ENCODE data around the gene FGFR2.

Gene FGFR2

DNA sequence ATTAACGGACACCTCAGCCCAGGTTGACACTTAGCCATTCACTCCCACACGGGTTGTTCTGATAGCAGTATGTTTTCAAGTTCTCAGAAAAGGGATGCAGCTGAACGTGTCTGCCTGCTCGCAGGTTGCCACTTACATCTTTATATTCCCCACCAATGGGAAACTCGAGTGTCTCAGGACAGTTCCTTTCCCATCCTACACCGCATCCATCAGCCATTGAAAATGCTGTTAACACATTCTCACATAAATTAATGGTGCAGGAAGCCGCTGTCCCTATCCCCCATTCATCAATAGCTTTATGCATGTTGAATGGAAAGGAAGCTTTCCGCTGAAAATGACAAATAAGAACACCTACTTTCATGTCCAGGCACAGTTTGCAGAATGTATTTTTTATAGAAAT is 1.7 kb upstream of the FGFR2 start:
- no peak for ATAC-seq
- H3K4me3 Mint-ChIP-seq: no peak overlapping the region
- peaks cover 2% of the 10 kb centered on the region for H3K4me1 Mint-ChIP-seq
- no peak overlapping the region for H3K27ac Mint-ChIP-seq
- peaks cover 57% of the 10 kb centered on the region for H3K27me3 Mint-ChIP-seq
- no peak for DNase-seq
- H3K36me3 Mint-ChIP-seq (ENCODE audit: low read depth): peaks cover 2% of the 10 kb centered on the region
- no peaks in the 10 kb centered on the region for H3K9me3 Mint-ChIP-seq

DNA sequence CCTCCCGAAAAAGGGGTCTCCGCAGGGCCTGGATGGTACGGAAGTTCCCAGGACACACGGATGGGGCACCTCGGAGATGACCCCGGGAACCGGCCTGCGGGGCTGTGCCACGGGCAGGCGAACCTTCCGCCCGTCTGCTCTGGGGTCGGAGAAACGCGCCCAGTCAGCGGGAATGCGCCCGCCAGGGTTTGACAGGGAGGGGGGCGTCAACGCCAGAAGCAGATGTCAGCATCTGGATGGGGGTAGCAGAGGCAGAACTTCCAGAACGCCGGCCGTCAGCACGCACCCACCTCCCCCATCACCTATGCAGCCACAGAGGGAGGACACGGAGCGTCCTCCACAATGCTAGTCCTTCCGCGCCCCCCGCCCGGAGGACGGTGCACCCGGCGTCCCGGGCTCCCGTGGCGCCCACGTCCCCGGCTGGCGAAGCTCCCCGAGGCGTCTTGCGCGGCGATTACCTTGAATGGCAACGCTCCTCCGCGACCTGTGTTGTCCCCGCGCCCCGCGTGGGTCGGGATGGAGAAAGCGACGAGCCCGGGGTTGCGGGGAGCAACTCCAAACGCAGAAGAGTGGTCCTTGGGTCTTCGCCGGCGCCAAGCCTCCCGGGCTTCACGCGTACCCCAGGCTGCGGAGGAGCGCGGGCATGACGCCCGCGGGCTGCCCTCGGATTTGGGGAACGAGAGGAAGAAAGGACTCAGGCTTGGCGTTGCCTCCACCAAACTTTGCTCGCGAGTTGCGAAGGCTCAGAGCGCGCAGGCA is 561 bp downstream of the FGFR2 start:
- DNase-seq (no peak), ATAC-seq (no peak)
- Mint-ChIP-seq H3K4me3 (no peak overlapping the region), H3K36me3 (ENCODE audit: low read depth) (peaks cover 2% of the 10 kb centered on the region), H3K4me1 (peaks cover 2% of the 10 kb centered on the region), H3K9me3 (no peaks in the 10 kb centered on the region), H3K27ac (no peak overlapping the region), H3K27me3 (peaks cover 69% of the 10 kb centered on the region)

DNA sequence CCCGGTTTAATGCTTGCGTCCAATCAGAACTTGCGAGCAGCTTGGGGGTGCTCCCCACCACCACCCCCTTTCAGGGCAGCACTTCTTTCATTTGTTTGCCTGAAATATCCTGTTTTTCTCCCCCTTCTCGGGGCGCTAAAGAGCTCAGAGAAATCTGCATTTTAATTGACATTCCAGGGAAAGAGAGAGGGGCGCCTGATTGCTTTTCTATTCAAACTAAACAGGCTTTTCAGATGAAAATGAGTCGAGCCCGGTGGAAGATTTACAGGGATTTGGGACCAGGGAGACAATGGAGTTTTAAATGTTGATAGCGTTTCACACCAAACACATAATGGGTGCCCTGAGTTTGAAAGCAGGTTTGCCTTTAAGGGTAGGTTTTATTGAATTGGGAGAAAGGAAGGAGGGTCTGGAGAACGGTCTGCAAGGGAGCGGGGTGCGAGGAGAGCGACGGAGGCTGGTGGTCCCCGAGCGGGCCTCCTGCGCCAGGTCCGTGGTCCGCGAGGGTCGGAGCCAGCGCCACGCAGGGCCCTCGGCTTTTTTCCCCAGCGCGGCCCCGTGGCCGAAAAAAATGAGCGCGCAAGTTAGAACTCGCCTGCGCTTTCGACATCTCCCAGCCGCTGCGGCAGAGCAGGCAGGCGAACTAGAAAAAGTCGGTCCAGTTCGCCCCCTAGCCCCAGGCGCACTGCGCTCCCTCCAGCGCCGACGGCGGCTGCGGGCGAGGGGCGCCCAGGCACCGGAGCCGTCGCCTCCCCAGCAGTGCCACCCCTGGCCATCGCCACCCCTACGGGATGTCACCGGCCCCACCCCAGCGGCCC is 1.3 kb downstream of the FGFR2 start:
- no peaks in the 10 kb centered on the region for H3K9me3 Mint-ChIP-seq
- ATAC-seq (no peak), DNase-seq (no peak)
- H3K4me1 Mint-ChIP-seq: peaks cover 2% of the 10 kb centered on the region
- H3K27me3 Mint-ChIP-seq: peaks cover 66% of the 10 kb centered on the region
- no peak overlapping the region for H3K4me3 Mint-ChIP-seq
- peaks cover 2% of the 10 kb centered on the region for H3K36me3 Mint-ChIP-seq (ENCODE audit: low read depth)
- no peak overlapping the region for H3K27ac Mint-ChIP-seq

DNA sequence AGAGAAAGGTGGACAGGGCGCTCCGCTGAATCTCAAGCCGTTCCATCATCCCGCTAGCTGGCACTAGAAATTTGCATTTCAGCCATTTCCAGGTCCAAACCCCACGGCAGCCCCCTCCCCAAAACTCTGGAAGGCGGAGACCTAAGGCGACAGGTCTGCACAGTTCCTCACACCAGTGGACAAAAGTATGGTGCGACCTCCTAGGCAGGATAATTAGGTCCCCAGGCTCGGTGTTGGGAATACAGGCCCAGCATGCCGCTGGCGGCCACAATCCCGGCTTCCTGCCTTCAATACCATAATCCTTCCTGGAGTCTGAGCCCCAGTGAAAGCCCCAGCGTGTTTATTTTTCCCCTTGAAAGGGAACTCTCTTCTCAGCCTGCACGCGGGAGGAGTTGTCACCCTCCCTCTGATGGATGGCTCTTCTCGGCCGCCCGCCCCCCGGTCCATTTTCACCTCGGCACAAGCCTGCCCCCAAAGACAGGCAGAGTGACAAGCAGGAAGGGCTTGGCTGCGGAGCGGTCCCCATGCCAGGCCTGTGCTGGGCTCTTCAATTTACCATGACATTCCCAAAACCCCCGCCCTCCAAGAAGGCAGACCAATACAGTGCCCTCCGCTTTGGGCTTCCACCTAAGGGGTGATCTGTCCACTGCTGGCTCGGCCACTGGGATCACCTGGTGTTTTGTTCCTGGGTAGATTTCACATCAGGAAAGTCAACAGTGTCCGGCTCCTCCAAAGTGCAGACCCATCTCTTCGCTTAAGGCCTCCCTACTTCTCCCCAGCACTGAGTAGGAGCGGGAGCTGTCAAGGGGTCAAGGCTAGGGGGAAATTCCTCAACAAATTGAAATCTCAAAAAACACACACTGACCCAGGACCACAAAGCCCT is 2.2 kb downstream of the FGFR2 start:
- DNase-seq (no peak), ATAC-seq (no peak)
- H3K4me3 Mint-ChIP-seq: no peak overlapping the region
- H3K4me1 Mint-ChIP-seq: peaks cover 2% of the 10 kb centered on the region
- H3K9me3 Mint-ChIP-seq: no peaks in the 10 kb centered on the region
- peaks cover 2% of the 10 kb centered on the region for H3K36me3 Mint-ChIP-seq (ENCODE audit: low read depth)
- H3K27ac Mint-ChIP-seq: no peak overlapping the region
- peaks cover 59% of the 10 kb centered on the region for H3K27me3 Mint-ChIP-seq

DNA sequence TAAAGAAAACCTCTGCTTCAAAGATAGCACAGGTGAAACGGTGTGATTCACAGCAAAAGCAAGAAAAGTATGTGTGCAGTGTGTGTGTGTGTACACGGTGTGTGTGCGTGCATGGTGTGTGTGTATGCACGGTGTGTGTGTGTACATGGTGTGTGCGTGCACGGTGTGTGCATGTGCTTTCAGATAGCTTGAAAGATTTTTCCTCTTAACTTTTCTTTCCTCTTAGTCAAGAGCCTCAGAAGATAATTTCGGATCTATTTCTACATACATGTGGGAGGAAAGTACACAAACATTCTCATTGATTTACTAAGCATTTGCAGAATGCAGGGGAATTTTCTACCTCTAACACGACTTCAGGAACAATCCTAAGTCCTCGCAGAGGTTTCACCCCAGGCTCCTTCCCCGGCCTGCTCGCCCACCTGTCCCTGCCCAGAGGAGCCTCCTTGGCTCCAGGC is 2.9 kb downstream of the FGFR2 start:
- H3K36me3 Mint-ChIP-seq (ENCODE audit: low read depth): peaks cover 2% of the 10 kb centered on the region
- ATAC-seq (no peak), DNase-seq (no peak)
- H3K4me3 Mint-ChIP-seq: no peak overlapping the region
- no peak overlapping the region for H3K27ac Mint-ChIP-seq
- H3K9me3 Mint-ChIP-seq: no peaks in the 10 kb centered on the region
- H3K27me3 Mint-ChIP-seq: peaks cover 53% of the 10 kb centered on the region
- H3K4me1 Mint-ChIP-seq: peaks cover 2% of the 10 kb centered on the region

DNA sequence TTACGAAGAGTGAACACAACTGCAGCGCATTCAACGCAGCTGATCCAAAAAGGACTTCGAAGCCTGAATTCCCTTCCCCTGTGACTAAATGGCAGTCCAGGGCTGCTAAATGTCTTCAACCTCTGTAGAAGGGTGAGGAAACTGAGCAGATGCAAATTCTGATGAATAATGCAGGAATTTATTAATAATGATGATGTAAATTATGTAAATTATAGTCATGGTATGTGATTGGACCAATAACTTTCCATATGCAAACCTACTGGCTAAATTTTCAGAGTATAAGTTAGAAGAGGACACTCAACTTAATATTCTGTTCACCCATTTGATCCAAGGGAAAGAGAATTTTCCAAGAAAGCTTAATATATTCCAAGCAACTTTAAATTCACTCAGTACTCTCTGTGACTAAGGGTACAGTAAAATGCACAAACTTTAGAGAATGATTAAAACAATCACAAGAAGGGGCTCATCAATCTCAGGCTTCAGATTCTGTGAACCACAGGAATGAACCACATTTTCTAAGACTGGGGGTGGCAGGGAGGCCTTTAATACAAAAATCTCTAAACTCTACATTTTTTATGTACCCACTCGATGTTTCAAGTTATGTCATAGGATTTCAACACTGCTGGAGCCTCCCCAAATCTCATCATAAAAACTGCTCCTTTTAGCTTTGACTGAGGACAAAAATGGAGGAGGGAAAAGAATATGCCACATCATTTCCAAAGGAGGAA is 3.5 kb downstream of the FGFR2 start:
- no peaks in the 10 kb centered on the region for H3K9me3 Mint-ChIP-seq
- no peak for DNase-seq
- peaks cover 48% of the 10 kb centered on the region for H3K27me3 Mint-ChIP-seq
- H3K36me3 Mint-ChIP-seq (ENCODE audit: low read depth): peaks cover 2% of the 10 kb centered on the region
- peaks cover 2% of the 10 kb centered on the region for H3K4me1 Mint-ChIP-seq
- no peak for ATAC-seq
- H3K27ac Mint-ChIP-seq: no peak overlapping the region
- no peak overlapping the region for H3K4me3 Mint-ChIP-seq

GRCh38 chr10:121594076-121594475 is 4.2 kb downstream of the FGFR2 start:
- no peak overlapping the region for H3K4me3 Mint-ChIP-seq
- peaks cover 2% of the 10 kb centered on the region for H3K36me3 Mint-ChIP-seq (ENCODE audit: low read depth)
- no peak for ATAC-seq
- no peak overlapping the region for H3K27ac Mint-ChIP-seq
- peaks cover 41% of the 10 kb centered on the region for H3K27me3 Mint-ChIP-seq
- H3K4me1 Mint-ChIP-seq: peaks cover 2% of the 10 kb centered on the region
- DNase-seq: no peak
- no peaks in the 10 kb centered on the region for H3K9me3 Mint-ChIP-seq

- ATAC-seq (no peak), DNase-seq (no peak)
- H3K9me3 Mint-ChIP-seq: no peaks in the 10 kb centered on the region
- peaks cover 2% of the 10 kb centered on the region for H3K36me3 Mint-ChIP-seq (ENCODE audit: low read depth)
- H3K27me3 Mint-ChIP-seq: peaks cover 36% of the 10 kb centered on the region
- H3K27ac Mint-ChIP-seq: no peak overlapping the region
- H3K4me3 Mint-ChIP-seq: no peak overlapping the region
- H3K4me1 Mint-ChIP-seq: peaks cover 2% of the 10 kb centered on the region
Observed at GRCh38 chr10:121593281-121594075, 4.8 kb downstream of the FGFR2 start.

GRCh38 chr10:121592155-121592890 is 5.9 kb downstream of the FGFR2 start:
- Mint-ChIP-seq H3K4me3 (no peak overlapping the region), H3K9me3 (no peaks in the 10 kb centered on the region), H3K4me1 (peaks cover 2% of the 10 kb centered on the region), H3K27ac (no peak overlapping the region), H3K27me3 (peaks cover 34% of the 10 kb centered on the region), H3K36me3 (ENCODE audit: low read depth) (peaks cover 2% of the 10 kb centered on the region)
- DNase-seq (no peak), ATAC-seq (no peak)

GRCh38 chr10:121591186-121591585 is 7.1 kb downstream of the FGFR2 start:
- Mint-ChIP-seq H3K36me3 (ENCODE audit: low read depth) (no peaks in the 10 kb centered on the region), H3K4me3 (no peak overlapping the region), H3K27ac (no peak overlapping the region), H3K4me1 (no peaks in the 10 kb centered on the region), H3K9me3 (no peaks in the 10 kb centered on the region), H3K27me3 (peaks cover 26% of the 10 kb centered on the region)
- DNase-seq (no peak), ATAC-seq (no peak)

DNA sequence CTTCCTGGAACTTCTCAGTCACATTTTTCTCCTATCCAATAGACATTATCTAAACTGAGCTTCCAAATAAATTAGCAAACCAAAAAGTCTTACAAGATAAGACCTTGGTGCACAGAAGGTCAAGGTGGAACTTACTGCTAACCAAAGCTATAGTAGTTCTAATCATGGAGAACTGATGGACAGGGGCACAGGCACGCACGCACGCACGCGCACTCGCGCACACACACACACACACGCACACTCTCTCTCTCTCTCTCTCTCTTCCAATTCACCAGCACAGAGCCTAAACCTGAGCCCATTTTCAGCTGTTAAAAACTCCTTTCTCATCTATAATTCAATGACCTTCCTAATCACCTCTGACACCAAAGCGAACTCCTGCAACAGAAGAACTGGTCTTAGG is 7.5 kb downstream of the FGFR2 start:
- peaks cover 22% of the 10 kb centered on the region for H3K27me3 Mint-ChIP-seq
- ATAC-seq: no peak
- no peaks in the 10 kb centered on the region for H3K36me3 Mint-ChIP-seq (ENCODE audit: low read depth)
- H3K4me1 Mint-ChIP-seq: no peaks in the 10 kb centered on the region
- H3K4me3 Mint-ChIP-seq: no peak overlapping the region
- no peak overlapping the region for H3K27ac Mint-ChIP-seq
- DNase-seq: no peak
- no peaks in the 10 kb centered on the region for H3K9me3 Mint-ChIP-seq

- ATAC-seq (no peak), DNase-seq (no peak)
- Mint-ChIP-seq H3K27ac (no peak overlapping the region), H3K27me3 (peaks cover 13% of the 10 kb centered on the region), H3K4me1 (no peaks in the 10 kb centered on the region), H3K36me3 (ENCODE audit: low read depth) (no peaks in the 10 kb centered on the region), H3K4me3 (no peak overlapping the region), H3K9me3 (no peaks in the 10 kb centered on the region)
Observed at GRCh38 chr10:121589553-121589952, 8.7 kb downstream of the FGFR2 start.

GRCh38 chr10:121583857-121584256 is 14.4 kb downstream of the FGFR2 start:
- DNase-seq (no peak), ATAC-seq (no peak)
- no peaks in the 10 kb centered on the region for H3K9me3 Mint-ChIP-seq
- no peaks in the 10 kb centered on the region for H3K4me1 Mint-ChIP-seq
- no peaks in the 10 kb centered on the region for H3K27me3 Mint-ChIP-seq
- no peaks in the 10 kb centered on the region for H3K36me3 Mint-ChIP-seq (ENCODE audit: low read depth)
- H3K27ac Mint-ChIP-seq: no peak overlapping the region
- no peak overlapping the region for H3K4me3 Mint-ChIP-seq

Measured in activated naive CD8-positive, alpha-beta T cell treated with anti-CD3 and anti-CD28 coated beads, Interleukin-2, amount 50 U/mL, for 24 hours (primary cell).